ENCODE results near the gene L3HYPDH. TPM values are rescaled to one million over a fixed set of nuclear protein-coding genes. Genes with fewer than 3 reads are reported as not detected.

Gene L3HYPDH
- total RNA-seq, 1 donor from 2014 or later: 6.8 TPM

DNA sequence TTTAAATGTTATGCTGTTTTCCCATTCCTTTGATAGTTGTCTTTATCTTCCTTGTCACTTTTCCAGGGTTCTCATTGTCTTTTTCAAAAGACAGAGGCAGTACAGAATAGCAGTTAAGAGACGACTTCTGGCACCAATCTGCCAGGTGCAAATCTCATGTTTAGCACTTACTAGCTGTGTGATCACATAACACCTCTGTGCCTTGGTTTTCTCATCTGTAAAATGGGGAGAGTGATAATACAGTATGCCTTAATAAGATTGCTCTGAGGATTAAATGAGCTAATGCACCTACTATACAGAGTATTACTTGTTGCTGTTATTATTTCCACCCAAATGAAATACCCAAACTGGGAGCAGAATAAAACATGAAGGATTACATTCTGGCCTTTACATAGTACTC lies 23.8 kb downstream of the L3HYPDH start:
- no peak for TF ChIP-seq CTCF (IDR thresholded peaks at IDR 0.05; ENCODE audit: partially characterized antibody, unreplicated experiment)
- H3K4me1 Mint-ChIP-seq (ENCODE audit: low read depth, unreplicated experiment): no peaks in the 10 kb centered on the region
- no peaks in the 10 kb centered on the region for H3K27me3 Mint-ChIP-seq (ENCODE audit: unreplicated experiment)
- no peak overlapping the region for H3K27ac Mint-ChIP-seq (ENCODE audit: unreplicated experiment)
- peaks cover 10% of the 10 kb centered on the region for H3K36me3 Mint-ChIP-seq (ENCODE audit: unreplicated experiment)
- no peak for DNase-seq
- H3K9me3 Mint-ChIP-seq (ENCODE audit: unreplicated experiment): peaks cover 6% of the 10 kb centered on the region
- H3K4me3 Mint-ChIP-seq (ENCODE audit: unreplicated experiment): no peak overlapping the region

GRCh38 chr14:59458486-59458885 lies 25.7 kb downstream of the L3HYPDH start:
- Mint-ChIP-seq H3K4me3 (ENCODE audit: unreplicated experiment) (no peak overlapping the region), H3K36me3 (ENCODE audit: unreplicated experiment) (peaks cover 10% of the 10 kb centered on the region), H3K27ac (ENCODE audit: unreplicated experiment) (no peak overlapping the region), H3K27me3 (ENCODE audit: unreplicated experiment) (no peaks in the 10 kb centered on the region), H3K4me1 (ENCODE audit: low read depth, unreplicated experiment) (no peaks in the 10 kb centered on the region), H3K9me3 (ENCODE audit: unreplicated experiment) (peaks cover 2% of the 10 kb centered on the region)
- TF ChIP-seq CTCF (IDR thresholded peaks at IDR 0.05; ENCODE audit: partially characterized antibody, unreplicated experiment): no peak
- DNase-seq: no peak

DNA sequence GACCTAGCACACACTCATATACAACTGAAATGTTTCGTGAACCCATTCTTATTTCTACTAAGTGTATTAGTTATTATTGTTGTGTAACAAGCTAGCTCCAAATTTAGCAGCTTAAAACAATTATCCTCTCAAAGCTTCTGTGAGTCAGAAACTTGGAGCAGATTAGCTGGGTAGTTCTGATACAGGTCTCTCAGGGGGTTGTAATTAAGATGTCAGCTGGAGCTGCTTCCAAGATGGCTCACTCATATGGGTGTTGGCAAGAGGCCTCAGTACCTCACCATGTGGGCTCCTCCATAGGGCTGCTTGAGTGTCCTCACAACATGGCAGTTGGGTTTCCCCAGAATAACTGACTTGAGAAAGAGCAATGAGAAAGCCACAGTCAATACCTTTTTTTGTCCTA lies 28.8 kb downstream of the L3HYPDH start:
- no peaks in the 10 kb centered on the region for H3K27me3 Mint-ChIP-seq (ENCODE audit: unreplicated experiment)
- peaks cover 10% of the 10 kb centered on the region for H3K36me3 Mint-ChIP-seq (ENCODE audit: unreplicated experiment)
- DNase-seq: no peak
- H3K4me1 Mint-ChIP-seq (ENCODE audit: low read depth, unreplicated experiment): no peaks in the 10 kb centered on the region
- H3K27ac Mint-ChIP-seq (ENCODE audit: unreplicated experiment): no peak overlapping the region
- H3K9me3 Mint-ChIP-seq (ENCODE audit: unreplicated experiment): no peaks in the 10 kb centered on the region
- TF ChIP-seq CTCF (IDR thresholded peaks at IDR 0.05; ENCODE audit: partially characterized antibody, unreplicated experiment): no peak
- H3K4me3 Mint-ChIP-seq (ENCODE audit: unreplicated experiment): no peak overlapping the region

DNA sequence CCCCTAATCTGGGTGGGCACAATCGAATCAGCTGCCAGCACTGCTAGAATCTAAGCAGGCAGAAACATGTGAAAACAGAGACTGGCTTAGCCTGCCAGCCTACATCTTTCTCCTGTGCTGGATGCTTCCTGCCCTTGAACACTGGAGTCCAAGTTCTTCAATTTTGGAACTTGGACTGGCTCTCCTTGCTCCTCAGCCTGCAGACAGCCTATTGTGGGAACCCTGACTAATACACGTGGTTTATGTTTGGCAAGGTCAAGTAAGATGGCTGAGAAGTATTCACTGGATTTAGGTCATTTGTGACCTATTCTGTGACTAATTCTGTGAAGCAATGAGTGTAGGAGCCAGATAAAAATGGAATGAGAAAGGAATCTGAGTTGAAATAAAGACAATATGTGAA lies 30.1 kb downstream of the L3HYPDH start:
- no peak for DNase-seq
- Mint-ChIP-seq H3K4me3 (ENCODE audit: unreplicated experiment) (no peak overlapping the region), H3K36me3 (ENCODE audit: unreplicated experiment) (peaks cover 10% of the 10 kb centered on the region), H3K27ac (ENCODE audit: unreplicated experiment) (no peak overlapping the region), H3K4me1 (ENCODE audit: low read depth, unreplicated experiment) (no peaks in the 10 kb centered on the region), H3K9me3 (ENCODE audit: unreplicated experiment) (no peaks in the 10 kb centered on the region), H3K27me3 (ENCODE audit: unreplicated experiment) (no peaks in the 10 kb centered on the region)
- no peak for TF ChIP-seq CTCF (IDR thresholded peaks at IDR 0.05; ENCODE audit: partially characterized antibody, unreplicated experiment)

DNA sequence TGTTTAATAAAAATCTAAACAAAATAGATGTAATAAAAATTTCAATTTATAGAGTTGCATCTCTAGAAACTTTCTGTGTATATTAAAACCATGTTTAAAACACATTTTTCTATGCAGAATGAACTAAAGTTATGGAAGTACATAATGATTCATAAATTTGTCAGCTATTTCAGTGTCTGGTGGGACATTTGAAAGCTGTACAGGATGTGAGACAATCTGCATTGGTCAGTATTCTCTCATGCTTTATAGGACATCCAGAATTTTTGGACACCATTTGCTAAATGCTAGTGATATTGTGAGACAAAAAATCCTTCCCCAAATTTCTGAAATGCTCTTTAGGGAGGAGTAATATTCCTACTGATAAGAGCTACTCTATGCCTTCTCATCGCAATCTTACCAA lies 32.4 kb downstream of the L3HYPDH start:
- no peaks in the 10 kb centered on the region for H3K9me3 Mint-ChIP-seq (ENCODE audit: unreplicated experiment)
- no peaks in the 10 kb centered on the region for H3K4me1 Mint-ChIP-seq (ENCODE audit: low read depth, unreplicated experiment)
- peaks cover under 1% of the 10 kb centered on the region for H3K36me3 Mint-ChIP-seq (ENCODE audit: unreplicated experiment)
- no peak for TF ChIP-seq CTCF (IDR thresholded peaks at IDR 0.05; ENCODE audit: partially characterized antibody, unreplicated experiment)
- H3K27me3 Mint-ChIP-seq (ENCODE audit: unreplicated experiment): no peaks in the 10 kb centered on the region
- no peak overlapping the region for H3K27ac Mint-ChIP-seq (ENCODE audit: unreplicated experiment)
- DNase-seq: no peak
- no peak overlapping the region for H3K4me3 Mint-ChIP-seq (ENCODE audit: unreplicated experiment)
